Measurements from ENCODE around the gene PLA2G3. TPM values are rescaled to one million over a fixed set of nuclear protein-coding genes. Genes with fewer than 3 reads are reported as not detected.

The PLA2G3 gene
- total and polyA plus RNA-seq, 4 experiments from 2014 or later: not detected

- Histone ChIP-seq H3K9me3 (ENCODE audit: control insufficient read depth in 1 of 2, low read length in 2 of 2) (no peaks in the 10 kb centered on the region), H3K27ac (ENCODE audit: low read depth, low read length) (no peak overlapping the region), H3K27me3 (ENCODE audit: insufficient read depth, low read length) (no peaks in the 10 kb centered on the region), H3K4me3 (ENCODE audit: low read length in 2 of 2) (no peak overlapping the region), H3K36me3 (ENCODE audit: insufficient read depth, low read length) (no peaks in the 10 kb centered on the region), H3K4me1 (ENCODE audit: insufficient read depth, low read length) (no peaks in the 10 kb centered on the region)
- ChIA-PET CTCF (ENCODE audit: partially characterized antibody) (interaction anchor here (1.0 kb wide), 1 partner anchor 61 kb away, joined by 3 read pairs; no protein-coding TSS in a partner anchor), POLR2A (ENCODE audit: partially characterized antibody) (interaction anchor here (2.1 kb wide), 1 partner anchor 11 kb away, joined by 6 read pairs; the partner anchor contains the start of gene RNF185)
- peaks cover 0 to 15% (median 1%) of the 10 kb centered on the region in 8 donors for H3K9me3 Mint-ChIP-seq
- no peak overlapping the region for H3K27ac Mint-ChIP-seq
- H3K27me3 Mint-ChIP-seq: peaks cover 5 to 7% of the 10 kb centered on the region in 2 donors
- no peak overlapping the region for H3K4me3 Mint-ChIP-seq
- DNase-seq: no peak
- H3K36me3 Mint-ChIP-seq: no peaks in the 10 kb centered on the region
- intact Hi-C loops (cut with micrococcal nuclease): no loop called here
- H3K4me1 Mint-ChIP-seq: no peaks in the 10 kb centered on the region
Observed at GRCh38 chr22:31148488-31148887, 8.2 kb upstream of the PLA2G3 start.

GRCh38 chr22:31144223-31144622 lies 3.9 kb upstream of the PLA2G3 start:
- H3K36me3 Mint-ChIP-seq: no peaks in the 10 kb centered on the region
- H3K4me1 ChIP-seq (ENCODE audit: insufficient read depth, low read length): no peaks in the 10 kb centered on the region
- H3K27me3 Mint-ChIP-seq: peaks cover 1% of the 10 kb centered on the region in 2 donors
- no peak for DNase-seq
- H3K27ac ChIP-seq (ENCODE audit: low read depth, low read length): no peak overlapping the region
- no peaks in the 10 kb centered on the region for H3K27me3 ChIP-seq (ENCODE audit: insufficient read depth, low read length)
- intact Hi-C loops (cut with micrococcal nuclease): no loop called here
- no peaks in the 10 kb centered on the region for H3K36me3 ChIP-seq (ENCODE audit: insufficient read depth, low read length)
- H3K27ac Mint-ChIP-seq: no peak overlapping the region
- CTCF ChIA-PET (ENCODE audit: partially characterized antibody): interaction anchor here (0.7 kb wide), 1 partner anchor 36 kb away, joined by 3 read pairs; no protein-coding TSS in a partner anchor
- H3K4me3 Mint-ChIP-seq: no peak overlapping the region
- no peaks in the 10 kb centered on the region for H3K9me3 ChIP-seq (ENCODE audit: control insufficient read depth in 1 of 2, low read length in 2 of 2)
- H3K9me3 Mint-ChIP-seq: peaks cover 0 to 15% (median 1%) of the 10 kb centered on the region in 8 donors
- POLR2A ChIA-PET (ENCODE audit: partially characterized antibody): no interaction called here
- H3K4me1 Mint-ChIP-seq: no peaks in the 10 kb centered on the region
- H3K4me3 ChIP-seq (ENCODE audit: low read length in 2 of 2): no peak overlapping the region

- Histone ChIP-seq H3K27me3 (ENCODE audit: insufficient read depth, low read length) (no peaks in the 10 kb centered on the region), H3K4me3 (ENCODE audit: low read length in 2 of 2) (no peak overlapping the region), H3K9me3 (ENCODE audit: control insufficient read depth in 1 of 2, low read length in 2 of 2) (no peaks in the 10 kb centered on the region), H3K36me3 (ENCODE audit: insufficient read depth, low read length) (no peaks in the 10 kb centered on the region), H3K4me1 (ENCODE audit: insufficient read depth, low read length) (no peaks in the 10 kb centered on the region), H3K27ac (ENCODE audit: low read depth, low read length) (no peak overlapping the region)
- DNase-seq: no peak
- intact Hi-C loops (cut with micrococcal nuclease): no loop called here
- Mint-ChIP-seq H3K9me3 (peaks cover 0 to 15% (median 1%) of the 10 kb centered on the region in 8 donors), H3K4me3 (no peak overlapping the region), H3K4me1 (no peaks in the 10 kb centered on the region), H3K36me3 (no peaks in the 10 kb centered on the region), H3K27ac (no peak overlapping the region), H3K27me3 (peaks cover 0 to 1% of the 10 kb centered on the region in 2 donors)
- ChIA-PET POLR2A (ENCODE audit: partially characterized antibody) (no interaction called here), CTCF (ENCODE audit: partially characterized antibody) (no interaction called here)
Observed at GRCh38 chr22:31143537-31143936, 3.2 kb upstream of the PLA2G3 start.

- H3K9me3 Mint-ChIP-seq: peaks cover 0 to 15% (median 1%) of the 10 kb centered on the region in 8 donors
- no peak overlapping the region for H3K27ac Mint-ChIP-seq
- H3K36me3 Mint-ChIP-seq: no peaks in the 10 kb centered on the region
- intact Hi-C loops (cut with micrococcal nuclease): no loop called here
- no peak overlapping the region for H3K27ac ChIP-seq (ENCODE audit: low read depth, low read length)
- H3K27me3 ChIP-seq (ENCODE audit: insufficient read depth, low read length): no peaks in the 10 kb centered on the region
- H3K4me3 ChIP-seq (ENCODE audit: low read length in 2 of 2): no peak overlapping the region
- POLR2A ChIA-PET (ENCODE audit: partially characterized antibody): no interaction called here
- H3K4me1 ChIP-seq (ENCODE audit: insufficient read depth, low read length): no peaks in the 10 kb centered on the region
- no peaks in the 10 kb centered on the region for H3K9me3 ChIP-seq (ENCODE audit: control insufficient read depth in 1 of 2, low read length in 2 of 2)
- peaks cover 0 to 3% of the 10 kb centered on the region in 2 donors for H3K27me3 Mint-ChIP-seq
- H3K4me3 Mint-ChIP-seq: no peak overlapping the region
- no peak for DNase-seq
- H3K36me3 ChIP-seq (ENCODE audit: insufficient read depth, low read length): no peaks in the 10 kb centered on the region
- CTCF ChIA-PET (ENCODE audit: partially characterized antibody): no interaction called here
- H3K4me1 Mint-ChIP-seq: no peaks in the 10 kb centered on the region
Observed at GRCh38 chr22:31143038-31143437, 2.7 kb upstream of the PLA2G3 start.

GRCh38 chr22:31142285-31142684 lies 2.0 kb upstream of the PLA2G3 start:
- no peaks in the 10 kb centered on the region for H3K36me3 Mint-ChIP-seq
- H3K4me1 ChIP-seq (ENCODE audit: insufficient read depth, low read length): no peaks in the 10 kb centered on the region
- no peaks in the 10 kb centered on the region for H3K9me3 ChIP-seq (ENCODE audit: control insufficient read depth in 1 of 2, low read length in 2 of 2)
- H3K4me3 Mint-ChIP-seq: no peak overlapping the region
- intact Hi-C loops (cut with micrococcal nuclease): no loop called here
- peaks cover 0 to 10% (median 0%) of the 10 kb centered on the region in 8 donors for H3K9me3 Mint-ChIP-seq
- DNase-seq: no peak
- no peaks in the 10 kb centered on the region for H3K4me1 Mint-ChIP-seq
- H3K4me3 ChIP-seq (ENCODE audit: low read length in 2 of 2): no peak overlapping the region
- POLR2A ChIA-PET (ENCODE audit: partially characterized antibody): no interaction called here
- H3K27me3 ChIP-seq (ENCODE audit: insufficient read depth, low read length): no peaks in the 10 kb centered on the region
- no peak overlapping the region for H3K27ac Mint-ChIP-seq
- peaks cover 0 to 3% of the 10 kb centered on the region in 2 donors for H3K27me3 Mint-ChIP-seq
- H3K27ac ChIP-seq (ENCODE audit: low read depth, low read length): no peak overlapping the region
- H3K36me3 ChIP-seq (ENCODE audit: insufficient read depth, low read length): no peaks in the 10 kb centered on the region
- CTCF ChIA-PET (ENCODE audit: partially characterized antibody): no interaction called here

GRCh38 chr22:31141551-31141950 lies 1.2 kb upstream of the PLA2G3 start:
- intact Hi-C loops (cut with micrococcal nuclease): no loop called here

GRCh38 chr22:31140746-31141145 lies 438 bp upstream of the PLA2G3 start:
- no peaks in the 10 kb centered on the region for H3K27me3 ChIP-seq (ENCODE audit: insufficient read depth, low read length)
- no peaks in the 10 kb centered on the region for H3K36me3 ChIP-seq (ENCODE audit: insufficient read depth, low read length)
- no peaks in the 10 kb centered on the region for H3K4me1 Mint-ChIP-seq
- H3K27ac Mint-ChIP-seq: no peak overlapping the region
- no peaks in the 10 kb centered on the region for H3K9me3 ChIP-seq (ENCODE audit: control insufficient read depth in 1 of 2, low read length in 2 of 2)
- no peak for DNase-seq
- no peak overlapping the region for H3K4me3 ChIP-seq (ENCODE audit: low read length in 2 of 2)
- peaks cover 0 to 4% of the 10 kb centered on the region in 2 donors for H3K27me3 Mint-ChIP-seq
- peaks cover 0 to 6% (median 0%) of the 10 kb centered on the region in 8 donors for H3K9me3 Mint-ChIP-seq
- no peaks in the 10 kb centered on the region for H3K4me1 ChIP-seq (ENCODE audit: insufficient read depth, low read length)
- no peak overlapping the region for H3K4me3 Mint-ChIP-seq
- ChIA-PET POLR2A (ENCODE audit: partially characterized antibody) (no interaction called here), CTCF (ENCODE audit: partially characterized antibody) (no interaction called here)
- H3K27ac ChIP-seq (ENCODE audit: low read depth, low read length): no peak overlapping the region
- intact Hi-C loops (cut with micrococcal nuclease): no loop called here
- no peaks in the 10 kb centered on the region for H3K36me3 Mint-ChIP-seq

More at GRCh38 chr22:31141551-31141950, 1.2 kb upstream of the PLA2G3 start:
- no peaks in the 10 kb centered on the region for H3K36me3 Mint-ChIP-seq
- H3K27me3 Mint-ChIP-seq: peaks cover 0 to 4% of the 10 kb centered on the region in 2 donors
- Histone ChIP-seq H3K27me3 (ENCODE audit: insufficient read depth, low read length) (no peaks in the 10 kb centered on the region), H3K4me1 (ENCODE audit: insufficient read depth, low read length) (no peaks in the 10 kb centered on the region), H3K36me3 (ENCODE audit: insufficient read depth, low read length) (no peaks in the 10 kb centered on the region), H3K27ac (ENCODE audit: low read depth, low read length) (no peak overlapping the region), H3K4me3 (ENCODE audit: low read length in 2 of 2) (no peak overlapping the region), H3K9me3 (ENCODE audit: control insufficient read depth in 1 of 2, low read length in 2 of 2) (no peaks in the 10 kb centered on the region)
- ChIA-PET CTCF (ENCODE audit: partially characterized antibody) (no interaction called here), POLR2A (ENCODE audit: partially characterized antibody) (no interaction called here)
- no peak overlapping the region for H3K27ac Mint-ChIP-seq
- no peak overlapping the region for H3K4me3 Mint-ChIP-seq
- no peaks in the 10 kb centered on the region for H3K4me1 Mint-ChIP-seq
- peaks cover 0 to 6% (median 0%) of the 10 kb centered on the region in 8 donors for H3K9me3 Mint-ChIP-seq
- DNase-seq: no peak

- ChIA-PET POLR2A (ENCODE audit: partially characterized antibody) (no interaction called here), CTCF (ENCODE audit: partially characterized antibody) (interaction anchor here (1.1 kb wide), 1 partner anchor 170 kb away, joined by 3 read pairs; the partner anchor contains the start of genes MORC2 and TUG1)
- no peak for DNase-seq
- Histone ChIP-seq H3K36me3 (ENCODE audit: insufficient read depth, low read length) (no peaks in the 10 kb centered on the region), H3K27me3 (ENCODE audit: insufficient read depth, low read length) (no peaks in the 10 kb centered on the region), H3K9me3 (ENCODE audit: control insufficient read depth in 1 of 2, low read length in 2 of 2) (no peaks in the 10 kb centered on the region), H3K27ac (ENCODE audit: low read depth, low read length) (no peak overlapping the region), H3K4me3 (ENCODE audit: low read length in 2 of 2) (no peak overlapping the region), H3K4me1 (ENCODE audit: insufficient read depth, low read length) (no peaks in the 10 kb centered on the region)
- Mint-ChIP-seq H3K4me3 (no peak overlapping the region), H3K9me3 (no peaks in the 10 kb centered on the region), H3K27me3 (peaks cover 0 to 4% of the 10 kb centered on the region in 2 donors), H3K27ac (no peak overlapping the region), H3K4me1 (no peaks in the 10 kb centered on the region), H3K36me3 (no peaks in the 10 kb centered on the region)
- intact Hi-C loops (cut with micrococcal nuclease): no loop called here
Observed at GRCh38 chr22:31139066-31139465, 1.2 kb downstream of the PLA2G3 start.

Data from CD4-positive, alpha-beta memory T cell (primary cell).